GM23338 (cell line): ENCODE results near the gene SELENON. TPM values are rescaled to one million over a fixed set of nuclear protein-coding genes. Genes with fewer than 3 reads are reported as not detected.

ENCODE experiments used
- ATAC-seq: fragments of 200-7000 bp; cut with Tn5 transposase; 3 replicates; pipeline ENCODE4 v1.9.1; 2020
- DNase-seq: peaks from one replicate; pipeline ENCODE4 v3.0.0-alpha.2; 2015; ENCODE audit warnings: low spot score
- H2AFZ ChIP-seq: fragments of 200-600 bp; sonication (generic); 2 replicates; pipeline ENCODE4 v1.8.0; 2016; ENCODE audit warnings: antibody characterized with exemption, mild to moderate bottlenecking, moderate library complexity
- H3F3A ChIP-seq: fragments of 200-600 bp; sonication (generic); replicated peaks from 2 replicates; pipeline ENCODE4 v1.8.0; 2017; ENCODE audit warnings: antibody characterized with exemption, mixed run types, low read depth
- H3K27ac ChIP-seq: fragments of 200-600 bp; sonication (generic); 2 replicates; pipeline ENCODE4 v1.6.1; 2016; ENCODE audit warnings: low read depth
- H3K27me3 ChIP-seq: fragments of 200-600 bp; sonication (generic); 2 replicates; pipeline ENCODE4 v1.8.0; 2016; ENCODE audit warnings: mild to moderate bottlenecking, mixed run types, moderate library complexity; ENCODE audit not compliant: insufficient read depth
- H3K36me3 ChIP-seq: fragments of 200-600 bp; sonication (generic); 2 replicates; pipeline ENCODE4 v1.8.0; 2016; ENCODE audit warnings: mild to moderate bottlenecking; ENCODE audit not compliant: insufficient read depth
- H3K4me1 ChIP-seq: fragments of 200-600 bp; sonication (generic); 2 replicates; pipeline ENCODE4 v1.8.0; 2016; ENCODE audit warnings: mild to moderate bottlenecking, moderate library complexity; ENCODE audit not compliant: insufficient read depth
- H3K4me2 ChIP-seq: fragments of 200-600 bp; sonication (generic); 2 replicates; pipeline ENCODE4 v1.7.1; 2017; ENCODE audit warnings: mixed run types
- H3K4me3 ChIP-seq: fragments of 200-600 bp; sonication (generic); 2 replicates; pipeline ENCODE4 v1.6.1; 2016; ENCODE audit warnings: mixed run types
- H3K79me2 ChIP-seq: fragments of 200-600 bp; sonication (generic); replicated peaks from 2 replicates; pipeline ENCODE4 v1.8.0; 2017; ENCODE audit warnings: mild to moderate bottlenecking; ENCODE audit not compliant: insufficient read depth
- H3K9me2 ChIP-seq: fragments of 200-600 bp; sonication (generic); 2 replicates; pipeline ENCODE4 v1.8.0; 2017; ENCODE audit not compliant: insufficient read depth
- H4K20me1 ChIP-seq: fragments of 200-600 bp; sonication (generic); replicated peaks from 2 replicates; pipeline ENCODE4 v1.8.0; 2017; ENCODE audit warnings: mild to moderate bottlenecking; ENCODE audit not compliant: insufficient read depth
- H3K27ac Mint-ChIP-seq: 2 replicates; pipeline ENCODE4 v1.8.0; 2020; ENCODE audit warnings: inconsistent platforms, mild to moderate bottlenecking, moderate library complexity, mixed read lengths
- H3K27me3 Mint-ChIP-seq: 3 replicates; pipeline ENCODE4 v1.8.0; 2022; ENCODE audit warnings: low read depth, mild to moderate bottlenecking, moderate library complexity, mixed read lengths, inconsistent platforms; ENCODE audit not compliant: insufficient read depth, poor library complexity
- H3K36me3 Mint-ChIP-seq: 3 replicates; pipeline ENCODE4 v1.8.0; 2021; ENCODE audit warnings: low read depth, mild to moderate bottlenecking, inconsistent platforms, moderate library complexity, mixed read lengths
- H3K4me1 Mint-ChIP-seq: 3 replicates; pipeline ENCODE4 v1.8.0; 2020; ENCODE audit warnings: mild to moderate bottlenecking, inconsistent platforms, mixed read lengths
- H3K4me3 Mint-ChIP-seq: 3 replicates; pipeline ENCODE4 v1.8.0; 2021; ENCODE audit warnings: moderate library complexity, mild to moderate bottlenecking, inconsistent platforms, mixed read lengths
- H3K9me3 Mint-ChIP-seq: 3 replicates; pipeline ENCODE4 v1.8.0; 2020; ENCODE audit warnings: moderate library complexity, mild to moderate bottlenecking, inconsistent platforms, mixed read lengths
- CREB1 ChIP-seq: fragments of 250-450 bp; sonication (Bioruptor Pico); IDR thresholded peaks from 2 replicates; pipeline ENCODE4 v1.5.0; 2020; ENCODE audit warnings: low read depth, mild to moderate bottlenecking, moderate library complexity
- EZH2phosphoT487 ChIP-seq: fragments of 200-600 bp; sonication (generic); IDR thresholded peaks from one replicate; pipeline ENCODE4 v1.8.1; 2018; ENCODE audit warnings: antibody characterized with exemption; ENCODE audit not compliant: unreplicated experiment
- JUNB ChIP-seq: IDR thresholded peaks from one replicate; pipeline ENCODE4 v1.6.1; 2016; ENCODE audit warnings: antibody characterized with exemption; ENCODE audit not compliant: unreplicated experiment
- NANOG ChIP-seq: IDR thresholded peaks from 2 replicates; pipeline ENCODE4 v1.6.1; 2016; ENCODE audit warnings: antibody characterized with exemption, borderline replicate concordance
- POLR2AphosphoS5 ChIP-seq: IDR thresholded peaks from 2 replicates; pipeline ENCODE4 v1.6.1; 2016; ENCODE audit warnings: antibody characterized with exemption, low read depth
- ZNF114 ChIP-seq: fragments of 250-450 bp; sonication (Bioruptor Pico); IDR thresholded peaks from 2 replicates; pipeline ENCODE4 v1.5.0; 2020; ENCODE audit warnings: mild to moderate bottlenecking, moderate library complexity
- ZNF331 ChIP-seq: fragments of 250-450 bp; sonication (Bioruptor Pico); IDR thresholded peaks from 2 replicates; pipeline ENCODE4 v1.5.0; 2020; ENCODE audit warnings: low read depth, mild to moderate bottlenecking, moderate library complexity
- polyA plus RNA-seq: library from polyadenylated mRNA; unstranded; fragments of >200 nt; fragmentation: Nextera tagmentation; extraction: Ambion mirVana; gene quantifications from 2 replicates; pipeline ENCODE4 v1.2.1, GENCODE V29; 2016
- total RNA-seq: library from RNA; depleted of rRNA; stranded (reverse); fragments of >200 nt; shearing (Covaris generic); gene quantifications from 2 replicates; pipeline ENCODE4 v1.2.3, GENCODE V29; 2014
- TF ChIP-seq, protein P1 (sequence below): IDR thresholded peaks from one replicate; pipeline ENCODE4 v1.6.1; 2018; ENCODE audit warnings: antibody characterized with exemption; ENCODE audit not compliant: unreplicated experiment
- TF ChIP-seq, protein P2 (sequence below): fragments of 250-450 bp; sonication (Bioruptor Pico); IDR thresholded peaks from 2 replicates; pipeline ENCODE4 v1.5.0; 2020; ENCODE audit warnings: mild to moderate bottlenecking, moderate library complexity

SELENON gene
- total and polyA plus RNA-seq, 2 experiments from 2014 or later = 17.9 to 93.2 TPM

DNA sequence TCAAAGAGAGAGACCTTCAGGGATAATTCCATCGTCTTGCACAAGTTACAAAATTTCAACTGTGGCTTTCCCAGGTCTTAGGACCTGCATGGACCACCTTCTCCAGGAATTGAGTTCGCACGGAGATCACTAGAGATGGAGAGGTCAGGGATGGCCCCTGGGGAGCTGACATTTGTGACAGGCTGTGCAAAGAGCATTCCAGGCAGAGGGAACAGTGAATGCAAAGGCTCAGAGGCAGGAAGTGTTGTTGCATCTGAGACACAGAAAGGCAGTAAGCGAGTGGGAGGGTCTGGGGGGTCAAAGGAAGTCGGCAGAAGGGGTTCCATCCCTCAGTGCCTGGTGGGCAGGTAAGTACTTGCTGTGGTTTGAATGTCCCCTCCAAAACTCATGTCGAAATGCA lies 9.5 kb upstream of the SELENON start:
- Histone ChIP-seq H3K4me3 (no peak overlapping the region), H3K27me3 (no peaks in the 10 kb centered on the region), H3K79me2 (no peaks in the 10 kb centered on the region), H3K27ac (no peak overlapping the region), H3F3A (no peaks in the 10 kb centered on the region), H2AFZ (no peak overlapping the region), H3K4me2 (no peak overlapping the region), H3K36me3 (no peaks in the 10 kb centered on the region), H3K4me1 (no peaks in the 10 kb centered on the region), H4K20me1 (no peaks in the 10 kb centered on the region; the same call in 1 of the 2 replicates), H3K9me2 (no peaks in the 10 kb centered on the region)
- Mint-ChIP-seq H3K27me3 (peaks cover 5% of the 10 kb centered on the region), H3K4me3 (no peak overlapping the region), H3K36me3 (no peaks in the 10 kb centered on the region), H3K27ac (no peak overlapping the region), H3K4me1 (no peaks in the 10 kb centered on the region; the same call in 2 of the 3 replicates), H3K9me3 (no peaks in the 10 kb centered on the region)
- TF ChIP-seq EZH2phosphoT487 = no peak
- TF ChIP-seq CREB1 (CRISPR knock-in tag) = no peak
- TF ChIP-seq, protein P1, sequence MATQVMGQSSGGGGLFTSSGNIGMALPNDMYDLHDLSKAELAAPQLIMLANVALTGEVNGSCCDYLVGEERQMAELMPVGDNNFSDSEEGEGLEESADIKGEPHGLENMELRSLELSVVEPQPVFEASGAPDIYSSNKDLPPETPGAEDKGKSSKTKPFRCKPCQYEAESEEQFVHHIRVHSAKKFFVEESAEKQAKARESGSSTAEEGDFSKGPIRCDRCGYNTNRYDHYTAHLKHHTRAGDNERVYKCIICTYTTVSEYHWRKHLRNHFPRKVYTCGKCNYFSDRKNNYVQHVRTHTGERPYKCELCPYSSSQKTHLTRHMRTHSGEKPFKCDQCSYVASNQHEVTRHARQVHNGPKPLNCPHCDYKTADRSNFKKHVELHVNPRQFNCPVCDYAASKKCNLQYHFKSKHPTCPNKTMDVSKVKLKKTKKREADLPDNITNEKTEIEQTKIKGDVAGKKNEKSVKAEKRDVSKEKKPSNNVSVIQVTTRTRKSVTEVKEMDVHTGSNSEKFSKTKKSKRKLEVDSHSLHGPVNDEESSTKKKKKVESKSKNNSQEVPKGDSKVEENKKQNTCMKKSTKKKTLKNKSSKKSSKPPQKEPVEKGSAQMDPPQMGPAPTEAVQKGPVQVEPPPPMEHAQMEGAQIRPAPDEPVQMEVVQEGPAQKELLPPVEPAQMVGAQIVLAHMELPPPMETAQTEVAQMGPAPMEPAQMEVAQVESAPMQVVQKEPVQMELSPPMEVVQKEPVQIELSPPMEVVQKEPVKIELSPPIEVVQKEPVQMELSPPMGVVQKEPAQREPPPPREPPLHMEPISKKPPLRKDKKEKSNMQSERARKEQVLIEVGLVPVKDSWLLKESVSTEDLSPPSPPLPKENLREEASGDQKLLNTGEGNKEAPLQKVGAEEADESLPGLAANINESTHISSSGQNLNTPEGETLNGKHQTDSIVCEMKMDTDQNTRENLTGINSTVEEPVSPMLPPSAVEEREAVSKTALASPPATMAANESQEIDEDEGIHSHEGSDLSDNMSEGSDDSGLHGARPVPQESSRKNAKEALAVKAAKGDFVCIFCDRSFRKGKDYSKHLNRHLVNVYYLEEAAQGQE = no peak
- no peak for TF ChIP-seq NANOG
- no peak for TF ChIP-seq ZNF114
- no peak for TF ChIP-seq ZNF331 (CRISPR knock-in tag)
- no peak for TF ChIP-seq POLR2AphosphoS5
- no peak for TF ChIP-seq JUNB
- TF ChIP-seq, protein P2, sequence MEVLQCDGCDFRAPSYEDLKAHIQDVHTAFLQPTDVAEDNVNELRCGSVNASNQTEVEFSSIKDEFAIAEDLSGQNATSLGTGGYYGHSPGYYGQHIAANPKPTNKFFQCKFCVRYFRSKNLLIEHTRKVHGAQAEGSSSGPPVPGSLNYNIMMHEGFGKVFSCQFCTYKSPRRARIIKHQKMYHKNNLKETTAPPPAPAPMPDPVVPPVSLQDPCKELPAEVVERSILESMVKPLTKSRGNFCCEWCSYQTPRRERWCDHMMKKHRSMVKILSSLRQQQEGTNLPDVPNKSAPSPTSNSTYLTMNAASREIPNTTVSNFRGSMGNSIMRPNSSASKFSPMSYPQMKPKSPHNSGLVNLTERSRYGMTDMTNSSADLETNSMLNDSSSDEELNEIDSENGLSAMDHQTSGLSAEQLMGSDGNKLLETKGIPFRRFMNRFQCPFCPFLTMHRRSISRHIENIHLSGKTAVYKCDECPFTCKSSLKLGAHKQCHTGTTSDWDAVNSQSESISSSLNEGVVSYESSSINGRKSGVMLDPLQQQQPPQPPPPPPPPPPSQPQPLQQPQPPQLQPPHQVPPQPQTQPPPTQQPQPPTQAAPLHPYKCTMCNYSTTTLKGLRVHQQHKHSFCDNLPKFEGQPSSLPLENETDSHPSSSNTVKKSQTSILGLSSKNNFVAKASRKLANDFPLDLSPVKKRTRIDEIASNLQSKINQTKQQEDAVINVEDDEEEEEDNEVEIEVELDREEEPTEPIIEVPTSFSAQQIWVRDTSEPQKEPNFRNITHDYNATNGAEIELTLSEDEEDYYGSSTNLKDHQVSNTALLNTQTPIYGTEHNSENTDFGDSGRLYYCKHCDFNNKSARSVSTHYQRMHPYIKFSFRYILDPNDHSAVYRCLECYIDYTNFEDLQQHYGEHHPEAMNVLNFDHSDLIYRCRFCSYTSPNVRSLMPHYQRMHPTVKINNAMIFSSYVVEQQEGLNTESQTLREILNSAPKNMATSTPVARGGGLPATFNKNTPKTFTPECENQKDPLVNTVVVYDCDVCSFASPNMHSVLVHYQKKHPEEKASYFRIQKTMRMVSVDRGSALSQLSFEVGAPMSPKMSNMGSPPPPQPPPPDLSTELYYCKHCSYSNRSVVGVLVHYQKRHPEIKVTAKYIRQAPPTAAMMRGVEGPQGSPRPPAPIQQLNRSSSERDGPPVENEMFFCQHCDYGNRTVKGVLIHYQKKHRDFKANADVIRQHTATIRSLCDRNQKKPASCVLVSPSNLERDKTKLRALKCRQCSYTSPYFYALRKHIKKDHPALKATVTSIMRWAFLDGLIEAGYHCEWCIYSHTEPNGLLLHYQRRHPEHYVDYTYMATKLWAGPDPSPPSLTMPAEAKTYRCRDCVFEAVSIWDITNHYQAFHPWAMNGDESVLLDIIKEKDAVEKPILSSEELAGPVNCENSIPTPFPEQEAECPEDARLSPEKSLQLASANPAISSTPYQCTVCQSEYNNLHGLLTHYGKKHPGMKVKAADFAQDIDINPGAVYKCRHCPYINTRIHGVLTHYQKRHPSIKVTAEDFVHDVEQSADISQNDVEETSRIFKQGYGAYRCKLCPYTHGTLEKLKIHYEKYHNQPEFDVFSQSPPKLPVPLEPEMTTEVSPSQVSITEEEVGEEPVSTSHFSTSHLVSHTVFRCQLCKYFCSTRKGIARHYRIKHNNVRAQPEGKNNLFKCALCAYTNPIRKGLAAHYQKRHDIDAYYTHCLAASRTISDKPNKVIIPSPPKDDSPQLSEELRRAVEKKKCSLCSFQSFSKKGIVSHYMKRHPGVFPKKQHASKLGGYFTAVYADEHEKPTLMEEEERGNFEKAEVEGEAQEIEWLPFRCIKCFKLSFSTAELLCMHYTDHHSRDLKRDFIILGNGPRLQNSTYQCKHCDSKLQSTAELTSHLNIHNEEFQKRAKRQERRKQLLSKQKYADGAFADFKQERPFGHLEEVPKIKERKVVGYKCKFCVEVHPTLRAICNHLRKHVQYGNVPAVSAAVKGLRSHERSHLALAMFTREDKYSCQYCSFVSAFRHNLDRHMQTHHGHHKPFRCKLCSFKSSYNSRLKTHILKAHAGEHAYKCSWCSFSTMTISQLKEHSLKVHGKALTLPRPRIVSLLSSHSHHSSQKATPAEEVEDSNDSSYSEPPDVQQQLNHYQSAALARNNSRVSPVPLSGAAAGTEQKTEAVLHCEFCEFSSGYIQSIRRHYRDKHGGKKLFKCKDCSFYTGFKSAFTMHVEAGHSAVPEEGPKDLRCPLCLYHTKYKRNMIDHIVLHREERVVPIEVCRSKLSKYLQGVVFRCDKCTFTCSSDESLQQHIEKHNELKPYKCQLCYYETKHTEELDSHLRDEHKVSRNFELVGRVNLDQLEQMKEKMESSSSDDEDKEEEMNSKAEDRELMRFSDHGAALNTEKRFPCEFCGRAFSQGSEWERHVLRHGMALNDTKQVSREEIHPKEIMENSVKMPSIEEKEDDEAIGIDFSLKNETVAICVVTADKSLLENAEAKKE (CRISPR knock-in tag) = no peak
- DNase-seq = no peak
- ATAC-seq = no peak
